HepG2 (cell line): ENCODE measurements around the gene CHI3L1.

ENCODE experiments used
- BATF2 ChIP-seq: sonication (generic); formaldehyde crosslinking; IDR thresholded peaks from 2 replicates; pipeline ENCODE4 v1.8.0; 2022; ENCODE audit warnings: mild to moderate bottlenecking, missing genetic modification reagents, moderate library complexity
- CTCF ChIP-seq: sonication (generic); formaldehyde crosslinking; IDR thresholded peaks from 2 replicates; pipeline ENCODE4 v1.5.0; 2020; ENCODE audit warnings: mild to moderate bottlenecking, missing genetic modification reagents, moderate library complexity
- MATR3 ChIP-seq: sonication (generic); formaldehyde crosslinking; IDR thresholded peaks from 2 replicates; pipeline ENCODE4 v1.4.0; 2020; ENCODE audit warnings: missing genetic modification reagents
- ZBTB7A ChIP-seq: sonication (generic); formaldehyde crosslinking; IDR thresholded peaks from 2 replicates; pipeline ENCODE4 v1.8.0; 2022; ENCODE audit warnings: mild to moderate bottlenecking, missing genetic modification reagents
- ZNF10 ChIP-seq: sonication (generic); formaldehyde crosslinking; IDR thresholded peaks from 2 replicates; pipeline ENCODE4 v1.4.0; 2020; ENCODE audit warnings: mild to moderate bottlenecking, low read depth, missing genetic modification reagents, borderline replicate concordance

- TF ChIP-seq BATF2 (CRISPR knock-in tag) (no peak), ZBTB7A (no peak), CTCF (CRISPR knock-in tag) (no peak), ZNF10 (no peak), MATR3 (CRISPR knock-in tag) (no peak)
These were observed 14.4 kb upstream of the CHI3L1 start for GRCh38 chr1:203200916-203201315.
